Kidney epithelial cell (primary cell): ENCODE measurements around the gene SNAP23. TPM values are rescaled to one million over a fixed set of nuclear protein-coding genes. Genes with fewer than 3 reads are reported as not detected.
A peak's percentile ranks its signal among the peaks of the same experiment; 100 is the strongest.

Experiments
- DNase-seq: peaks from one replicate; pipeline ENCODE4 v3.0.0-alpha.2; 2010; ENCODE audit warnings: low read depth
- H3K27me3 ChIP-seq: 2 replicates; pipeline ENCODE4 v1.6.0; 2011; ENCODE audit warnings: low read length; ENCODE audit not compliant: control insufficient read depth, insufficient read depth
- H3K36me3 ChIP-seq: 2 replicates; pipeline ENCODE4 v1.5.1; 2011; ENCODE audit warnings: low read length; ENCODE audit not compliant: control insufficient read depth, insufficient read depth
- H3K4me3 ChIP-seq: 2 replicates; pipeline ENCODE4 v1.5.1; 2011; ENCODE audit warnings: low read depth, mild to moderate bottlenecking, control low read depth, low read length
- total RNA-seq: library from RNA; depleted of rRNA; stranded (reverse); fragments of >200 nt; gene quantifications from 2 replicates; pipeline ENCODE4 v1.2.3, GENCODE V29; 2015
- TF ChIP-seq, protein P1 (sequence below): IDR thresholded peaks from 2 replicates; pipeline ENCODE4 v1.5.1; 2011; ENCODE audit warnings: mild to moderate bottlenecking, moderate library complexity, low read length, control low read depth, inconsistent platforms; ENCODE audit not compliant: insufficient read depth, poor library complexity, severe bottlenecking

SNAP23 gene
- total RNA-seq, 1 donor from 2014 or later, result 71.5 TPM

DNA sequence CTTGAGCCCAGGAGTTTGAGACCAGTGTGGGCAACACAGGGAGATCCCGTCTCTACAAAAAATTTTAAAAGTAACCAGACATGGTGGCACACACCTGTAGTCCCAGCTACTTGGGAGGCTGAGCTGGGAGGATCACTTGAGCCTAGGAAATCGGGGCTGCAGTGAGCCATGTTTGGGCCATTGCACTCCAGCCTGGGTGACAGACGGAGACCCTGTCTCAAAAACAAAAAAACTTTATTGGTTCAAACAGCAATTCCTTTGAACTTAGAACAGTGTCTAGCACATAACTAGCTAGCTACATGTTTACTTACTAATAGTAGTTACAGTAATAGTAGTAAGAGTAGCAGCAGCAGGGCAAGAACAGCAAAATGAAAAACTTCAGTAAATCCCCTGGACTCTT, 63.3 kb downstream of the SNAP23 start:
- H3K36me3 ChIP-seq, result no peaks in the 10 kb centered on the region
- no peaks in the 10 kb centered on the region for H3K27me3 ChIP-seq
- no peak overlapping the region for H3K4me3 ChIP-seq
- no peak for DNase-seq
- TF ChIP-seq, protein P1, sequence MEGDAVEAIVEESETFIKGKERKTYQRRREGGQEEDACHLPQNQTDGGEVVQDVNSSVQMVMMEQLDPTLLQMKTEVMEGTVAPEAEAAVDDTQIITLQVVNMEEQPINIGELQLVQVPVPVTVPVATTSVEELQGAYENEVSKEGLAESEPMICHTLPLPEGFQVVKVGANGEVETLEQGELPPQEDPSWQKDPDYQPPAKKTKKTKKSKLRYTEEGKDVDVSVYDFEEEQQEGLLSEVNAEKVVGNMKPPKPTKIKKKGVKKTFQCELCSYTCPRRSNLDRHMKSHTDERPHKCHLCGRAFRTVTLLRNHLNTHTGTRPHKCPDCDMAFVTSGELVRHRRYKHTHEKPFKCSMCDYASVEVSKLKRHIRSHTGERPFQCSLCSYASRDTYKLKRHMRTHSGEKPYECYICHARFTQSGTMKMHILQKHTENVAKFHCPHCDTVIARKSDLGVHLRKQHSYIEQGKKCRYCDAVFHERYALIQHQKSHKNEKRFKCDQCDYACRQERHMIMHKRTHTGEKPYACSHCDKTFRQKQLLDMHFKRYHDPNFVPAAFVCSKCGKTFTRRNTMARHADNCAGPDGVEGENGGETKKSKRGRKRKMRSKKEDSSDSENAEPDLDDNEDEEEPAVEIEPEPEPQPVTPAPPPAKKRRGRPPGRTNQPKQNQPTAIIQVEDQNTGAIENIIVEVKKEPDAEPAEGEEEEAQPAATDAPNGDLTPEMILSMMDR, result no peak

DNA sequence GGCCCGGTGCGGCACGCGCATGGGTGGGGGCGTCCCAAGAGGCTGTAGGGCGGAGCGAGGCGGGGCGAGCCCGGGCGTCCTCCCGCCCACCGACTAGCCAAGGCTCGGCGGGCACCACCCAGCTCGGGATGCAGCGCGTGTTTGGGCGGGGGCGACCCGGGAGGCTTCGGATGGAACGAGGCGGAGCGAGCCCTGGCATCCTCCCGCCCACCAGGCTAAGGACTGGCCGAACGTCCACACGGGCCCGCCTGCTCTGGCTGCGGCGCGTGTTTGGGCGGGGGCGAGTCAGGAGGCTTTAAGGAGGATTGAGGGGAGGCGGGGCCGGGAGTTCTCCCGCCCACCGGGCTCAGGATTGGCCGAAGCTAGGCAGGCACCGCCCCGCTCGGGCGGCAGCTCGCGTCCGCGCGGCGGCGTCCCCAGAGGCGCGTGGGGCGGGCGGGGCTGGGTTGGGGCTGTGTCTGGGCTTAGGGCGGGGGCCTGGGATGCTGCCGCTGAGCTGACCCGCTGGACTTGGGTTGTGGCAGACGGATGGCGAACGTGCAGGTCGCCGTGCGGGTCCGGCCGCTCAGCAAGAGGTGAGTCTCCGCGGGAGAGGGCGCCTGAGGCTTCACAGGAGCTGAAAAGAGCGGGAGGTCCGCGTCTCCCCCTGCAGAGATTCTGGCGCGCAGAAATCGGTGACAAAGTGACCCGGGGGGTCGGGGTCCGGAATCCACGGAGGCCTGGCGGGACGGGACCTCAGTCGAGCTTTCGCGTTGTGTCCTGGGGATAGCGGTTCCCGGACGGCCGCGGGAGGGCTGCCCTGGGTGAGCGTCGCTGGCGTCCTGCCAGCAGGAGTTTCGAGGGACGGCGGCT, 80.0 kb downstream of the SNAP23 start, which contains the start of gene STARD9:
TSS of gene STARD9 (plus strand) at position 419 of the 852 bp plus-strand sequence. CDS start at position 529, 110 bp downstream.
- TF ChIP-seq, protein P1, result no peak
- Histone ChIP-seq H3K27me3 (no peaks in the 10 kb centered on the region), H3K36me3 (no peaks in the 10 kb centered on the region), H3K4me3 (peak within 1 kb of the TSS; percentile 91)
- DNase-seq, result peak; percentile 90

DNA sequence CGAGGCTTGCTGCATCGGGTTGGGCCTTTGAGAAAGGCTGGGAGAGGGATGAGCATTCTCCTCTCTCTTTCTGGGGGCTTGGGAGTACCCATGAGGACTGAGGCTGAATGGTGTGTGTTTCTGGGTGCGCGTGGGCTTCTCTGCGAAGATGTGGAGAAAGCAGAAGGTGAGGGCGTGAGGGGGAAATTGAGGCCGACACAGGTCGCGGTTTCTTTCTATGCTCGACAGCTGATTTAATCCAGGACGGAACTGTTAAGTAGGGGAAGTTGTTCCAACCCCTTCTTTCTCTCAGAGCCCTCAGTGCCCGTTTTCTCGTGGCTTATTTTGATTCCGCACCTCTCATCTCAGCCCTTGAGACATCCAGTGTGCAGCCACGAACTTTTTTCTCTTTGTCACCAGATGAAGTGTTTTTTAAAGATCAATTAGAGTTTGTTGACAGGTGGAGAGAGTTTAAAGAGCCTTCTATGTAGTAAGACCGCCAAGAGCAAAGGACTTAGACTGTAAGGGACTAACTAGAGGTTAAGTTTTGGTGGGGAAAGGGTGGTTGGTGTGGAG, 80.7 kb downstream of the SNAP23 start:
- no peak for DNase-seq
- H3K27me3 ChIP-seq, result no peaks in the 10 kb centered on the region
- H3K36me3 ChIP-seq, result no peaks in the 10 kb centered on the region
- peak overlapping the region; percentile 91 for H3K4me3 ChIP-seq
- TF ChIP-seq, protein P1, result no peak

DNA sequence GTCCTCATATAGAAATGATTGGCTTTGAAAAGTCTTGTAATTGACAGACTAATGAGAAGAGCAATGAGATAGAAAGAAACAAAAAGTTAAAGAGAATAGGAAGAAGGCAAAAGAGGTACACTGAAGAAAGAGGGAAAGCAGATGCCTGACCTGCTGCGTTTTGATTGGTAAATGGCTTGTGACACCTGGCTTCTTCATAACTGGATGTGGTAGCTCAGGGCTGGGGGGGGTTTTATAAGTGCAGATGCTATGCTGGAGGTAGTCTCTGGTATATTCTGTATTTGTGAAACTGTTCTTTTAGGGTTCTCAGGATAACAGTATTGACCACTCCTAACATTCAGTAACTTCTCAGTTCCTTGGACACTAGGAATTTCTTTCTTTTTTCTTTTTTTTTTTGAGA, 81.3 kb downstream of the SNAP23 start:
- no peaks in the 10 kb centered on the region for H3K27me3 ChIP-seq
- H3K4me3 ChIP-seq, result no peak overlapping the region
- TF ChIP-seq, protein P1, result no peak
- no peaks in the 10 kb centered on the region for H3K36me3 ChIP-seq
- DNase-seq, result no peak

DNA sequence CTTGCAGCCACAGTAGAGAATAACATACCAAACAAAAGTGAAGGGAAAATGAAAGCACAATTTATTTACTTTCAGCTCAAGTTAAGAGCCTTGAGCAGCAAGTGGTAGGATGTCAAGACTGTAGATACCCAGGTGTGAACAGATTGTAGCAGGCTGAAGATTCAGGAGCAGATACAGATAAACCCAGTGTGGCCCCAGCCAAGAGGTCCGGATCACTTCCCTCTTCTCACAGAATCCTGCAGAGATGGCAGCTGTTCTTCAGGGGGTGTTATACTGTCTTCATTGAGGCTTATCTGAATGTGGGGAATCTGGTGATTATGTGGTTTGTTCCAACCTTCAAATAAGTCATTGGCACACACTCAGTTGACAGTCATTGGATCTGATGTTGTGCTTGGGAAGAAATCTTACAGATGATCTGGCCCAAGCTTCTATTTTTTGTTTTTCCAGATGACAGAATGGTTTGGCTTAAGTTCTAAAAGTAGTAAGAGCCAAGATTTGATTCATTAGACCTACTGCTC, 82.1 kb downstream of the SNAP23 start:
- H3K27me3 ChIP-seq, result no peaks in the 10 kb centered on the region
- no peak for DNase-seq
- H3K36me3 ChIP-seq, result no peaks in the 10 kb centered on the region
- H3K4me3 ChIP-seq, result no peak overlapping the region
- TF ChIP-seq, protein P1, result no peak
